GM23338 (cell line): Measurements from ENCODE around the gene MTMR3. TPM values are rescaled to one million over a fixed set of nuclear protein-coding genes. Genes with fewer than 3 reads are reported as not detected.

ENCODE experiments used
- ATAC-seq: fragments of 200-7000 bp; cut with Tn5 transposase; 3 replicates; pipeline ENCODE4 v1.9.1; 2020
- DNase-seq: peaks from one replicate; pipeline ENCODE4 v3.0.0-alpha.2; 2015; ENCODE audit warnings: low spot score
- H2AFZ ChIP-seq: fragments of 200-600 bp; sonication (generic); 2 replicates; pipeline ENCODE4 v1.8.0; 2016; ENCODE audit warnings: antibody characterized with exemption, mild to moderate bottlenecking, moderate library complexity
- H3F3A ChIP-seq: fragments of 200-600 bp; sonication (generic); replicated peaks from 2 replicates; pipeline ENCODE4 v1.8.0; 2017; ENCODE audit warnings: antibody characterized with exemption, mixed run types, low read depth
- H3K27ac ChIP-seq: fragments of 200-600 bp; sonication (generic); 2 replicates; pipeline ENCODE4 v1.6.1; 2016; ENCODE audit warnings: low read depth
- H3K27me3 ChIP-seq: fragments of 200-600 bp; sonication (generic); 2 replicates; pipeline ENCODE4 v1.8.0; 2016; ENCODE audit warnings: mild to moderate bottlenecking, mixed run types, moderate library complexity; ENCODE audit not compliant: insufficient read depth
- H3K36me3 ChIP-seq: fragments of 200-600 bp; sonication (generic); 2 replicates; pipeline ENCODE4 v1.8.0; 2016; ENCODE audit warnings: mild to moderate bottlenecking; ENCODE audit not compliant: insufficient read depth
- H3K4me1 ChIP-seq: fragments of 200-600 bp; sonication (generic); 2 replicates; pipeline ENCODE4 v1.8.0; 2016; ENCODE audit warnings: mild to moderate bottlenecking, moderate library complexity; ENCODE audit not compliant: insufficient read depth
- H3K4me2 ChIP-seq: fragments of 200-600 bp; sonication (generic); 2 replicates; pipeline ENCODE4 v1.7.1; 2017; ENCODE audit warnings: mixed run types
- H3K4me3 ChIP-seq: fragments of 200-600 bp; sonication (generic); 2 replicates; pipeline ENCODE4 v1.6.1; 2016; ENCODE audit warnings: mixed run types
- H3K79me2 ChIP-seq: fragments of 200-600 bp; sonication (generic); replicated peaks from 2 replicates; pipeline ENCODE4 v1.8.0; 2017; ENCODE audit warnings: mild to moderate bottlenecking; ENCODE audit not compliant: insufficient read depth
- H3K9me2 ChIP-seq: fragments of 200-600 bp; sonication (generic); 2 replicates; pipeline ENCODE4 v1.8.0; 2017; ENCODE audit not compliant: insufficient read depth
- H4K20me1 ChIP-seq: fragments of 200-600 bp; sonication (generic); replicated peaks from 2 replicates; pipeline ENCODE4 v1.8.0; 2017; ENCODE audit warnings: mild to moderate bottlenecking; ENCODE audit not compliant: insufficient read depth
- H3K27ac Mint-ChIP-seq: 2 replicates; pipeline ENCODE4 v1.8.0; 2020; ENCODE audit warnings: inconsistent platforms, mild to moderate bottlenecking, moderate library complexity, mixed read lengths
- H3K27me3 Mint-ChIP-seq: 3 replicates; pipeline ENCODE4 v1.8.0; 2022; ENCODE audit warnings: low read depth, mild to moderate bottlenecking, moderate library complexity, mixed read lengths, inconsistent platforms; ENCODE audit not compliant: insufficient read depth, poor library complexity
- H3K36me3 Mint-ChIP-seq: 3 replicates; pipeline ENCODE4 v1.8.0; 2021; ENCODE audit warnings: low read depth, mild to moderate bottlenecking, inconsistent platforms, moderate library complexity, mixed read lengths
- H3K4me1 Mint-ChIP-seq: 3 replicates; pipeline ENCODE4 v1.8.0; 2020; ENCODE audit warnings: mild to moderate bottlenecking, inconsistent platforms, mixed read lengths
- H3K4me3 Mint-ChIP-seq: 3 replicates; pipeline ENCODE4 v1.8.0; 2021; ENCODE audit warnings: moderate library complexity, mild to moderate bottlenecking, inconsistent platforms, mixed read lengths
- H3K9me3 Mint-ChIP-seq: 3 replicates; pipeline ENCODE4 v1.8.0; 2020; ENCODE audit warnings: moderate library complexity, mild to moderate bottlenecking, inconsistent platforms, mixed read lengths
- CREB1 ChIP-seq: fragments of 250-450 bp; sonication (Bioruptor Pico); IDR thresholded peaks from 2 replicates; pipeline ENCODE4 v1.5.0; 2020; ENCODE audit warnings: low read depth, mild to moderate bottlenecking, moderate library complexity
- CTCF ChIP-seq, 2 experiments: fragments of 200-600 bp in 1 of 2; sonication (generic) in 1 of 2; conservative IDR thresholded peaks; 2 replicates each; pipeline versions ENCODE4 v1.5.1 to v1.6.1; 2016 to 2017; ENCODE audit warnings: antibody characterized with exemption in 2 of 2, low read depth in 2 of 2, mild to moderate bottlenecking in 2 of 2, moderate library complexity in 1 of 2
- ETS1 ChIP-seq: IDR thresholded peaks from 2 replicates; pipeline ENCODE4 v1.6.1; 2016; ENCODE audit warnings: antibody characterized with exemption
- EZH2 ChIP-seq: fragments of 200-600 bp; sonication (generic); IDR thresholded peaks from one replicate; pipeline ENCODE4 v1.8.0; 2017; ENCODE audit warnings: antibody characterized with exemption, mild to moderate bottlenecking, low read depth; ENCODE audit not compliant: unreplicated experiment
- EZH2phosphoT487 ChIP-seq: fragments of 200-600 bp; sonication (generic); IDR thresholded peaks from one replicate; pipeline ENCODE4 v1.8.1; 2018; ENCODE audit warnings: antibody characterized with exemption; ENCODE audit not compliant: unreplicated experiment
- JUNB ChIP-seq: IDR thresholded peaks from one replicate; pipeline ENCODE4 v1.6.1; 2016; ENCODE audit warnings: antibody characterized with exemption; ENCODE audit not compliant: unreplicated experiment
- NANOG ChIP-seq: IDR thresholded peaks from 2 replicates; pipeline ENCODE4 v1.6.1; 2016; ENCODE audit warnings: antibody characterized with exemption, borderline replicate concordance
- STAT1 ChIP-seq: IDR thresholded peaks from one replicate; pipeline ENCODE4 v1.6.1; 2016; ENCODE audit warnings: antibody characterized with exemption; ENCODE audit not compliant: unreplicated experiment
- ZNF331 ChIP-seq: fragments of 250-450 bp; sonication (Bioruptor Pico); IDR thresholded peaks from 2 replicates; pipeline ENCODE4 v1.5.0; 2020; ENCODE audit warnings: low read depth, mild to moderate bottlenecking, moderate library complexity
- ZNF462 ChIP-seq: fragments of 250-450 bp; sonication (Bioruptor Pico); IDR thresholded peaks from 2 replicates; pipeline ENCODE4 v1.5.0; 2020; ENCODE audit warnings: mild to moderate bottlenecking, moderate library complexity
- polyA plus RNA-seq: library from polyadenylated mRNA; unstranded; fragments of >200 nt; fragmentation: Nextera tagmentation; extraction: Ambion mirVana; gene quantifications from 2 replicates; pipeline ENCODE4 v1.2.1, GENCODE V29; 2016
- total RNA-seq: library from RNA; depleted of rRNA; stranded (reverse); fragments of >200 nt; shearing (Covaris generic); gene quantifications from 2 replicates; pipeline ENCODE4 v1.2.3, GENCODE V29; 2014

MTMR3 gene
- total and polyA plus RNA-seq, 2 experiments from 2014 or later: 5.2 to 27.4 TPM

DNA sequence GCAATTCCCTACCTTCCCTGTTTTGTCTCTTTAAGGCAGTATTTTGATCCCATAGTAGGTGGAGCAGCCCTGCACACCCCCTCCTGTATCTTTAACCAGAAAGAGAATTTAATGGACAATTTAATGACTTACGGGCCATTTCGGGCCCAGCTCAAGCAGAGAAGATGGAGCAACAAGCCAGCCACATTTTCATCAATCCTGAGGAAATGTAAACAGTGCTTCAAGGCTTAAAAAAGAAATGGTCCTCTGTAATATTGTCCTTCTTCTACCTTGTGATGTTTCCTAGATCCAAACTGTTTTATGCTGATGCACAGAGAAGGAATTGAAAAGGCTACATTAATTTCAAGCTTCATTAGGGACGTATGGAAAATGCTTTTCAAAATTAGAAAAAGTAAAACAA, 88.6 kb downstream of the MTMR3 start:
- H3K4me3 Mint-ChIP-seq: no peak overlapping the region
- ATAC-seq (no peak), DNase-seq (no peak)
- Histone ChIP-seq H2AFZ (no peak overlapping the region), H3F3A (no peaks in the 10 kb centered on the region), H3K4me2 (no peak overlapping the region), H4K20me1 (no peaks in the 10 kb centered on the region), H3K27me3 (no peaks in the 10 kb centered on the region), H3K79me2 (no peaks in the 10 kb centered on the region), H3K27ac (no peak overlapping the region), H3K36me3 (no peaks in the 10 kb centered on the region), H3K4me1 (no peaks in the 10 kb centered on the region), H3K4me3 (no peak overlapping the region), H3K9me2 (no peaks in the 10 kb centered on the region)
- TF ChIP-seq ETS1: no peak
- TF ChIP-seq ZNF331 (CRISPR knock-in tag): no peak
- TF ChIP-seq CTCF (conservative IDR thresholded peaks at IDR 0.05; ENCODE audit: low read depth in 2 of 2): no peak
- TF ChIP-seq EZH2phosphoT487: no peak
- no peak for TF ChIP-seq EZH2
- no peak for TF ChIP-seq NANOG
- TF ChIP-seq CREB1 (CRISPR knock-in tag): no peak
- no peak for TF ChIP-seq STAT1
- TF ChIP-seq ZNF462 (CRISPR knock-in tag): no peak
- TF ChIP-seq JUNB: no peak
- no peaks in the 10 kb centered on the region for H3K9me3 Mint-ChIP-seq
- H3K27ac Mint-ChIP-seq: no peak overlapping the region
- no peaks in the 10 kb centered on the region for H3K36me3 Mint-ChIP-seq
- H3K27me3 Mint-ChIP-seq: no peaks in the 10 kb centered on the region
- H3K4me1 Mint-ChIP-seq: peaks cover 4% of the 10 kb centered on the region; the same call in 1 of the 3 replicates
